K562 (cell line): ENCODE data around the gene PEDS1. TPM values are rescaled to one million over a fixed set of nuclear protein-coding genes. Genes with fewer than 3 reads are reported as not detected.

ENCODE experiments used
- ATF3 ChIP-seq, 2 experiments: fragments of 450-650 bp in 1 of 2; sonication (generic) in 1 of 2; formaldehyde crosslinking in 1 of 2; IDR thresholded peaks in 1 of 2; conservative IDR thresholded peaks in 1 of 2; 2 replicates each; pipeline versions ENCODE4 v1.6.1 to v1.8.1; 2016 to 2023; ENCODE audit warnings: mild to moderate bottlenecking in 2 of 2, moderate library complexity in 2 of 2, inconsistent platforms in 1 of 2, missing genetic modification reagents in 1 of 2
- CEBPZ ChIP-seq: fragments of 150-350 bp; IDR thresholded peaks from 2 replicates; pipeline ENCODE4 v1.6.1; 2014; ENCODE audit warnings: low read depth, mild to moderate bottlenecking, low read length, borderline replicate concordance
- ELK3 ChIP-seq: fragments of 450-650 bp; formaldehyde crosslinking; IDR thresholded peaks from 2 replicates; pipeline ENCODE4 v1.4.0; 2020; ENCODE audit warnings: mild to moderate bottlenecking
- EP400 ChIP-seq: fragments of 450-650 bp; IDR thresholded peaks from 2 replicates; pipeline ENCODE4 v1.6.1; 2017; ENCODE audit warnings: antibody characterized with exemption, mild to moderate bottlenecking, moderate library complexity
- HNRNPL ChIP-seq: fragments of 200-400 bp; formaldehyde crosslinking; IDR thresholded peaks from 2 replicates; pipeline ENCODE4 v1.6.1; 2017; ENCODE audit warnings: low read depth, mild to moderate bottlenecking, low read length
- JUND ChIP-seq, 2 experiments: IDR thresholded peaks; 2 replicates in 1 of 2; 3 replicates in 1 of 2; pipeline ENCODE4 v1.6.1; 2011; ENCODE audit warnings: borderline replicate concordance in 2 of 2, low read depth in 2 of 2, low read length in 2 of 2, improper control_type of control experiment in 1 of 2, missing biosample characterization in 1 of 2, missing genetic modification characterization in 1 of 2, missing genetic modification reagents in 1 of 2
- NCOA6 ChIP-seq: fragments of 450-650 bp; IDR thresholded peaks from 2 replicates; pipeline ENCODE4 v1.6.1; 2017; ENCODE audit warnings: mild to moderate bottlenecking
- NR2C1 ChIP-seq, 2 experiments: fragments of 450-650 bp; IDR thresholded peaks; 2 replicates each; pipeline ENCODE4 v1.6.1; 2017; ENCODE audit warnings: mild to moderate bottlenecking in 2 of 2, antibody characterized with exemption in 1 of 2, inconsistent platforms in 1 of 2, missing compliant biosample characterization in 1 of 2, missing genetic modification characterization in 1 of 2
- NR3C1 ChIP-seq: sonication (generic); formaldehyde crosslinking; IDR thresholded peaks from 2 replicates; pipeline ENCODE4 v1.8.1; 2022; ENCODE audit warnings: missing genetic modification reagents
- SAP30 ChIP-seq: fragments of 200-600 bp; sonication (generic); IDR thresholded peaks from 2 replicates; pipeline ENCODE4 v1.6.1; 2012; ENCODE audit warnings: borderline replicate concordance, low read depth, mild to moderate bottlenecking, moderate library complexity, low read length, control low read depth, inconsistent platforms; ENCODE audit not compliant: insufficient read depth, poor library complexity, severe bottlenecking
- SNAPC5 ChIP-seq: fragments of 250-450 bp; sonication (Bioruptor Pico); IDR thresholded peaks from 2 replicates; pipeline ENCODE4 v1.8.0; 2021; ENCODE audit warnings: moderate library complexity, mild to moderate bottlenecking, inconsistent platforms
- SRSF9 ChIP-seq: fragments of 200-400 bp; formaldehyde crosslinking; IDR thresholded peaks from 2 replicates; pipeline ENCODE4 v1.6.1; 2017; ENCODE audit warnings: low read depth, low read length, borderline replicate concordance
- SUPT5H ChIP-seq: fragments of 450-650 bp; IDR thresholded peaks from 2 replicates; pipeline ENCODE4 v1.6.1; 2016
- USF2 ChIP-seq: sonication (generic); formaldehyde crosslinking; IDR thresholded peaks from 2 replicates; pipeline ENCODE4 v1.5.0; 2020; ENCODE audit warnings: missing genetic modification reagents
- ZMIZ1 ChIP-seq, 2 experiments: fragments of 150-350 bp in 1 of 2; IDR thresholded peaks; 2 replicates each; pipeline ENCODE4 v1.6.1; 2012 to 2016; ENCODE audit warnings: low read depth in 2 of 2, low read length in 2 of 2, mild to moderate bottlenecking in 1 of 2, moderate library complexity in 1 of 2
- ZNF133 ChIP-seq: fragments of 250-450 bp; sonication (Bioruptor Pico); IDR thresholded peaks from 2 replicates; pipeline ENCODE4 v1.4.0; 2020; ENCODE audit warnings: mild to moderate bottlenecking
- ZNF507 ChIP-seq: conservative IDR thresholded peaks from 2 replicates; pipeline ENCODE4 v1.6.1; 2017; ENCODE audit warnings: missing genetic modification characterization, missing compliant biosample characterization
- polyA plus RNA-seq, 8 experiments: library from polyadenylated mRNA; depleted of rRNA in 4 of 8; stranded (reverse) in 5 of 8; unstranded in 3 of 8; fragments of >200 nt; fragmentation: Nextera tagmentation in 2 of 8; fragmentation: Illumina TruSeq in 1 of 8; extraction: Ambion mirVana in 2 of 8; extraction: Trizol in 1 of 8; gene quantifications; 2 replicates each; pipeline versions ENCODE4 v1.2.1 to v1.2.3, GENCODE V29; 2011 to 2014; ENCODE audit warnings: inconsistent platforms in 1 of 8, missing spikeins in 1 of 8
- total RNA-seq, 7 experiments: library from RNA; depleted of rRNA in 6 of 7; stranded (reverse); fragments of >200 nt in 6 of 7; fragmentation: Illumina TruSeq in 2 of 7; extraction: Trizol in 2 of 7; gene quantifications; 2 replicates each; pipeline versions ENCODE4 v1.2.1 to v1.2.3, GENCODE V29; 2011 to 2021; ENCODE audit warnings: low replicate concordance in 1 of 7

The PEDS1 gene
- total and polyA plus RNA-seq, 9 of the 15 experiments (the other 6 are each of a cell fraction or from before 2014, with no cell fraction given) = 2.9 to 38.5 (median 24.2) TPM

GRCh38 chr20:50186987-50187402 is 33.5 kb upstream of the PEDS1 start (continued):
- no peak for TF ChIP-seq CEBPZ
- no peak for TF ChIP-seq NR3C1 (CRISPR knock-in tag)
- no peak for TF ChIP-seq ZNF507 (tag)
- 0 out of 2 replicates have a peak, but pooled peaks have one; percentile 5 for TF ChIP-seq USF2 (CRISPR knock-in tag)
- no peak for TF ChIP-seq ELK3 (CRISPR knock-in tag)
- TF ChIP-seq NR2C1 (IDR thresholded peaks at IDR 0.05) = no peak
- no peak for TF ChIP-seq NR2C1 (tag; IDR thresholded peaks at IDR 0.05)
- no peak for TF ChIP-seq ZNF133
- no peak for TF ChIP-seq NCOA6
- no peak for TF ChIP-seq SNAPC5 (CRISPR knock-in tag)
- TF ChIP-seq ZMIZ1 (IDR thresholded peaks at IDR 0.05; ENCODE audit: low read depth in 2 of 2, low read length in 2 of 2) = no peak
- TF ChIP-seq SRSF9 = no peak
- TF ChIP-seq JUND (IDR thresholded peaks at IDR 0.05; ENCODE audit: borderline replicate concordance, low read depth, low read length) = no peak
- TF ChIP-seq JUND (tag; IDR thresholded peaks at IDR 0.05; ENCODE audit: borderline replicate concordance, low read depth, low read length) = no peak
- peak; percentile 56; the same call in 1 of the 2 replicates for TF ChIP-seq EP400
- TF ChIP-seq SAP30 = no peak
- TF ChIP-seq SUPT5H = no peak
- TF ChIP-seq ATF3 (IDR thresholded peaks at IDR 0.05) = no peak
- TF ChIP-seq ATF3 (CRISPR knock-in tag; conservative IDR thresholded peaks at IDR 0.05) = no peak
- TF ChIP-seq HNRNPL = no peak
